Stimulated activated CD4-positive, alpha-beta T cell treated with anti-CD3 and anti-CD28 coated beads, TNF-alpha, amount 100 ng/mL, for 4 hours (primary cell): ENCODE results near the gene KRTAP10-9.
"Not testable (repeated sequence)": the region's sequence is repeated elsewhere in the genome, so short reads cannot be mapped to it uniquely, and the experiment has no call there.

Experiments
- DNase-seq, 3 experiments: peaks; one replicate each; pipeline ENCODE4 v3.0.0-alpha.2; 2020; ENCODE audit warnings: low read depth in 3 of 3

Gene KRTAP10-9

GRCh38 chr21:44615466-44615865, 11.4 kb upstream of the KRTAP10-9 start:
- DNase-seq, result no peak

DNA sequence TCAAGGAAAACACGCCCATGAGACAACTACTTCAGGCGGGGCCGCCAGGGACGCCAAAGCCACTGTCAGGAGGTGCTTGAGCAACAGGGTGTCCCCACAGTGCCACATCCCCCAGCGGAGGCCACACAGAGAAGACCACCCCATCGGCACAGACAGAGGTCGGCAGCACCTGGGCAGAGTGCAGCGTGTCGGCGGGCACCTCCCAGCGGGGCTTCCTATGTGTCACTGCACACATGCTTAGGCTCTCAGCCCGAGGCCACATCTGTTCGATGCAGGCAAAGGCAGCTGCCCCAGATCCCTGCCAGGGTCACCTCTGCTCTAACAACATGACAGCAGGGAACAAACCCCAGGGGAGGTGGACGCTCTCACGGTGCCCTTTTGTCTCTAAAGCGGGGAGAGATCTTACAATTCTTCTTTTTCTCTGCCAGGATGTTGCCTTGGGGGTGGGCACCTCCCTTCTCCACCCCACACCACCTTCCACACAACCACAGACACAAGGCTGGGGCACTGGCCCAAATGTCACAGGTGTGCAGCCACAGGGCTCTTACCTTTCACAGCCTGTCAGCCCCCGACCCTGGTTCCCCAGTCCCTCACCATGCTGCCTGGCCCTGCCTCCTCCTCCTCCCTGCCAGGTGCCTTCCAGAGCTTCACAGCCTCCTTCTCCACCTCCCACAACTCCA, 10.8 kb upstream of the KRTAP10-9 start:
- DNase-seq, result no peak

- no peak for DNase-seq
These were observed 10.3 kb upstream of the KRTAP10-9 start for GRCh38 chr21:44616591-44616926.

- DNase-seq, result no peak
These were observed 9.8 kb upstream of the KRTAP10-9 start for GRCh38 chr21:44617071-44617501.

GRCh38 chr21:44618504-44618903, 8.4 kb upstream of the KRTAP10-9 start:
- no peak for DNase-seq

DNA sequence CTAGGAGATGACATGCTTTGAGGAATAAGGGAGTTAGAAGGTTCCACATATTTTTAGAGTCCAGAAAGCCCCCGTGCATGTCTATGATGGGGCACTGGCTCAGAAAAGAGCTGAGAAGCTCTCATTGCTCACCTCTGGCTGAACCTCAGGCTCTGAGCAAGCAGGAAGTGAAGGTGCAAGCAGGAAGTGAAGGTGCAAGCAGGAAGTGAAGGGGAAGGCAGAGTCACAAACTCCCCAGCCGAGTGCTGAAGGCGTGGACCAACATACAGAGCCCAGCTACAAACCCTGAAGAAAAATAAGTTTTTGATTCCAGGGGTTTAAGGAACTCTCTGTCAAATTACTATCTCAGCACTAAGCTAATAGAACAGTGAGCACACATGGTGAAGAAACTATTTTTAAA, 8.0 kb upstream of the KRTAP10-9 start:
- peak; percentile 17 to 41 (median 29) for DNase-seq

GRCh38 chr21:44619886-44620285, 7.0 kb upstream of the KRTAP10-9 start:
- no peak for DNase-seq

DNA sequence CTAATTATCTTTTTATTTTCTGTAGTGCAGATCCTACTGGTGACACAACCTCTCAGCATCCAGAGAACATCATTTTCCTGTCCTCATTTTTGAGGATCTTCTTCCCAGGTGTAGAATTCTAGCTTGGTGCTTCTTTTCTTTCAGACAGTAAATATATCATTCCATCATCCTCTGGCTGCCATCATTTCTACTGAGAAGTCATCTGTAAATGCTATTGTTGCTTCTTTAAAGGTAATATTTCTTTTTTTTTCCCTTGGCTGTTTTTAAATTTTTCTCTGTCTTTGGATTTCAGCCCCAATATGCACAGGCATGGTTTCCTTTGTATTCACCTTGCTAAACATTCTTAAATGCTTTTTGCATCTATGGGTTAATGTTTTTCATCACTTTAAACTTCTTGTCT, 3.3 kb upstream of the KRTAP10-9 start:
- DNase-seq, result no peak

- no peak for DNase-seq
These were observed 1.1 kb upstream of the KRTAP10-9 start for GRCh38 chr21:44625756-44626155.

GRCh38 chr21:44626262-44626661, 631 bp upstream of the KRTAP10-9 start:
- no peak for DNase-seq

DNA sequence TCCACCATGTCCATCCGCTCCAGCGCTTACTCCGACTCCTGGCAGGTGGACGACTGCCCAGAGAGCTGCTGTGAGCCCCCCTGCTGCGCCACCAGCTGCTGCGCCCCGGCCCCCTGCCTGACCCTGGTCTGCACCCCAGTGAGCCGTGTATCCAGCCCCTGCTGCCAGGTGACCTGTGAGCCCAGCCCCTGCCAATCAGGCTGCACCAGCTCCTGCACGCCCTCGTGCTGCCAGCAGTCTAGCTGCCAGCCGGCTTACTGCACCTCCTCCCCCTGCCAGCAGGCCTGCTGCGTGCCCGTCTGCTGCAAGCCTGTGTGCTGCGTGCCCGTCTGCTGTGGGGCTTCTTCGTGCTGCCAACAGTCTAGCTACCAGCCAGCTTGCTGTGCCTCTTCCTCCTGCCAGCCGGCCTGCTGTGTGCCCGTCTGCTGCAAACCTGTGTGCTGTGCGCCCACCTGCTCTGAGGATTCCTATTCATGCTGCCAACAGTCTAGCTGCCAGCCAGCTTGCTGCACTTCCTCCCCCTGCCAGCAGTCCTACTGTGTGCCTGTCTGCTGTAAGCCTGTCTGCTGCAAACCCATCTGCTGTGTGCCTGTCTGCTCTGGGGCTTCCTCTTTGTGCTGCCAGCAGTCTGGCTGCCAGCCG, 409 bp downstream of the KRTAP10-9 start:
- DNase-seq, result not testable (repeated sequence)

- not testable (repeated sequence) for DNase-seq
These were observed 939 bp downstream of the KRTAP10-9 start for GRCh38 chr21:44627831-44628233.

- no peak for DNase-seq
These were observed 2.0 kb downstream of the KRTAP10-9 start for GRCh38 chr21:44628707-44629391.

DNA sequence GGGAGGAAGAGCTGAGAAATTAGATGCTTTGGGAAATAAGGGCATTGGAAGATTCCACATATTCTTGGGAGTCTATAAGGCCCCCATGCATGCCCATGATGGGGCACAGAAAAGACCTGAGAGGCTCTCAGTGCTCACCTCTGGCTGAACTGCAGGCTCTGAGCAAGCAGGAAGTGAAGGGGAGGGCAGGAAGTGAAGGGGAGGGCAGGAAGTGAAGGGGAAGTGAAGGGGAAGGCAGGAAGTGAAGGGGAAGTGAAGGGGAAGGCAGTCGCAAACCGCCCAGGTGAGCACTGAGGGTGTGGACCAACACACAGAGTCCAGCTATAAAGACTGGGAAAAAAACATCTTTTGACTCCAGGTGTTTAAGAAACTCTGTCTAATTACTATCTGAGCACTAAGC, 3.5 kb downstream of the KRTAP10-9 start:
- no peak for DNase-seq

DNA sequence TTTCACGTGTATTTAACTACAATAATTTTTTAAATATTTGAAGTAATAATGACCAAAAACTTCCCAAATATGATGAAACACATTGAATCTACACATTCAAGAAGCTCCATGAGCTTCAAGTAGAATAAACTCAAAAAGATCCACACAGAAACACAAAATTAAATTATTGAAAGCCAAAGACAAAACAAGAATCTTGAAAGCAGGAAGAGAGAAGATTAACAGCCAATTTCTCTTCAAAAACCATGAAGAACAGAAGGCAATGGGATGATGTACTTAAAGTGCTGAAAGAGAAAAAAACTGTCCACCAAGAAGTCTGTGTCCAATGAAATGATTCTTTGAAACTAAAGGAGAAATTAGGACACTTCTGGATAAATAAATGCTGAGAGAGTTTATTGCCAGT, 5.2 kb downstream of the KRTAP10-9 start:
- no peak for DNase-seq

DNA sequence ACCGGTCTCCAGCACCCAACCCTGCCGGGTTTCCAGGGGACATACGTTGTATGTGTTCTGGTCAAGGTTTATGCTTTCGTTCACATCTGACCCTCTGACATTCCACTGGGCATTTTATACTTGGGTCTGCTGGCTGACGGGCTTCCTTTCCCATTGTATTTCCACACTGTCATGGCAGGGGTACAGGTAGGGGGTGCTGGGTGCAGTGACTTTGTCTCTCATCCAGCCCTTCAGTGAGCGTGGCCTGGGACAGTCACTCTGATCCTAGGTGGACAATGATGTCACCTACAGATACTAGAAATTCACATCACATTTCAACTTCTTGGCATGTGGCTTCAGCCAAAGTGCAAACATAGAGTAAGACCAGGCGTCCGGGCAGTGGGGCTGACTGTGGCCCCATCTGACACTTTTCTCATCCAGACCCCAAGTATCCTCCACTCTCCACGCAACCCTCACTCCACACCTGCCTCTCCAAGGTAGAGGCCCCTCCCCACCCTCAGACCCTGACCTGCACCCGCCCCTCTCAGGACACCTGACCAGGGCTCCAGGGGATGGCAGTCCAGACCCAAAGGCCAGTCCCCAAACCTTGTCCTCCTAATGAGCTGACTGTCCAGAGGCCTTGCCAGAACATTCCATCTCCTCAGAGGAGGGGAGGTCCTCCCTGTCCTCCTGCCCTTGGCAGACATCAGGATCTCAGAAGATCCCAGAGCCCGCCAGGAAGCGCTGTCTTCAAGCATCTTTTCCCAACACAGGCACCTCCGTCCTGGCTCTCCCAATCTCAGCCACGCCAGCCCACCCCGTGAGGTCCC, 9.5 kb downstream of the KRTAP10-9 start:
- no peak for DNase-seq

- DNase-seq, result no peak
These were observed 10.3 kb downstream of the KRTAP10-9 start, which contains the start of gene KRTAP10-10 for GRCh38 chr21:44637018-44637850. KRTAP10-10 (plus strand) TSS chr21:44637356; CDS start chr21:44637418, 62 bp downstream.

- DNase-seq, result not testable (repeated sequence)
These were observed 11.0 kb downstream of the KRTAP10-9 start for GRCh38 chr21:44637851-44638348.

DNA sequence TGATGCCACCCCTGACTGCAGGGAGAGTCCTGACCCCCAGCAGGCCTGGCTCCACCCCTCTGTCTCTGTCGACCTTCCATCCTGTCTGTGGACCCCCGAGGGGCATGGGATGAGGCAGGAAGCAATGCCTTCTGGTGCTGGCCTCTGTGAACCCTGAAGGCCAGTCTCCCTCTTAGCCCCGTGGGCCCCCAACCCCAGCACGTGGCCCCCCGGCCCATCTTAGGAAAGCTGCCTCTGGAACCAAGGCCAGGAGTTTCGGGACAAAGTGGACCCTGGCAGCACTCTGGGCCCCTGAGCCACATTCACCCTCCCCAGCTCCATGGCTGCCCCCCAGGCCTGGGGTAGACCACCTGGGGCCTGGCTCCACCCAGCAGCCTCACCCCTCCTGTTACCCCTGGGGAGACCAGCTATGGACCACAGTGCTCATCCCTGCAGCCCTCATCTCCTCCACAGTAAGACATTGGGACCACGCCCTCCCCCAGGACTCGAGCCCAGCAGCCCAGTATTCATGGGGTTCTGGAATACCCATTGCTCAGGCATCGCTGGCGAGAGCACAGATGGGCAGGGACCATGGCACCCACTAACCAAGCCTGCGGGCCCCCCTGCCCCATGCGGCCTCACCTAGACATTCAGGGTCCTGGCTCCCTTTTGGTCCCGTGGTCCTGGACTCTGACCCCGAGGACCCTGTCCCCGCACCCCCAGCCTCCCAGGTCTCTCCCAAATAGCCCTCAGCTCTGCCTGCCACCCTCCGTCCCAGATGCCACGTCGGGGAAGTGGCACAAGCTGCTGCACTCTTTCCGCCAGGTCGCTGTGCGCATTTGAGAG, 11.8 kb downstream of the KRTAP10-9 start:
- DNase-seq, result not testable (repeated sequence)

DNA sequence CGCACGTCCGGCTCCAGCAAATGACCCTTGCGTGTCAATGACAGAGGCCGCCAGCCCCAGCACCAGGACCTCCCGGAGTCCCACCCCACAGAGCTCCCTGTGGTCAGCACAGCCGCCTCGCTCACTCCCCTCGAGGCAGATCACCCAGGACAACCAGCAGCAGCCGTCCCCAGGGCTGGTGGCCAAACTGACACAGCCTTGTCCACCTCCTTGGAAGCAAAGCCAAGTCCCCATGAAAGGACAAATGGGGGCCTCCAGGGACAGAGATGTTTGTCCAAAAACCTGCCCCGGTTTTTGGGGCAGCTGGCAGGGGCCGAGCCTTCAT, 12.4 kb downstream of the KRTAP10-9 start:
- DNase-seq, result no peak
